HFFc6 (cell line): ENCODE measurements around the gene POU3F1. TPM values are rescaled to one million over a fixed set of nuclear protein-coding genes. Genes with fewer than 3 reads are reported as not detected.

Experiments
- DNase-seq: peaks from one replicate; pipeline ENCODE4 v3.0.0-alpha.2; 2018
- H3K27ac Mint-ChIP-seq: 2 replicates; pipeline ENCODE4 v1.8.0; 2020; ENCODE audit warnings: mild to moderate bottlenecking, mixed read lengths
- H3K27me3 Mint-ChIP-seq: 2 replicates; pipeline ENCODE4 v1.8.0; 2021; ENCODE audit warnings: mild to moderate bottlenecking, moderate library complexity, mixed read lengths; ENCODE audit not compliant: insufficient read depth
- H3K36me3 Mint-ChIP-seq: 2 replicates; pipeline ENCODE4 v1.8.0; 2021; ENCODE audit warnings: low read depth, mixed read lengths
- H3K4me1 Mint-ChIP-seq: 2 replicates; pipeline ENCODE4 v1.8.0; 2020; ENCODE audit warnings: low read depth, mixed read lengths
- H3K4me3 Mint-ChIP-seq: 2 replicates; pipeline ENCODE4 v1.8.0; 2020; ENCODE audit warnings: mild to moderate bottlenecking, moderate library complexity, mixed read lengths
- H3K9me3 Mint-ChIP-seq: 2 replicates; pipeline ENCODE4 v1.8.0; 2020; ENCODE audit warnings: mild to moderate bottlenecking, mixed read lengths
- total RNA-seq, 6 experiments: library from RNA; stranded (reverse); fragmentation: NEBNext Ultra II Directional; extraction: Animal tissue kit (Norgen Biotek cat#: 25700); gene quantifications; 2 replicates in 1 of 6; 3 replicates in 5 of 6; pipeline ENCODE4 v1.2.3, GENCODE V29; 2021
- TF ChIP-seq, protein P1 (sequence below): fragments of 200-600 bp; sonication (generic); IDR thresholded peaks from 2 replicates; pipeline ENCODE4 v1.5.0; 2021; ENCODE audit warnings: antibody characterized with exemption, mild to moderate bottlenecking

Gene POU3F1
- total RNA-seq, 6 experiments from 2014 or later: 0.11 TPM; not detected in 5

DNA sequence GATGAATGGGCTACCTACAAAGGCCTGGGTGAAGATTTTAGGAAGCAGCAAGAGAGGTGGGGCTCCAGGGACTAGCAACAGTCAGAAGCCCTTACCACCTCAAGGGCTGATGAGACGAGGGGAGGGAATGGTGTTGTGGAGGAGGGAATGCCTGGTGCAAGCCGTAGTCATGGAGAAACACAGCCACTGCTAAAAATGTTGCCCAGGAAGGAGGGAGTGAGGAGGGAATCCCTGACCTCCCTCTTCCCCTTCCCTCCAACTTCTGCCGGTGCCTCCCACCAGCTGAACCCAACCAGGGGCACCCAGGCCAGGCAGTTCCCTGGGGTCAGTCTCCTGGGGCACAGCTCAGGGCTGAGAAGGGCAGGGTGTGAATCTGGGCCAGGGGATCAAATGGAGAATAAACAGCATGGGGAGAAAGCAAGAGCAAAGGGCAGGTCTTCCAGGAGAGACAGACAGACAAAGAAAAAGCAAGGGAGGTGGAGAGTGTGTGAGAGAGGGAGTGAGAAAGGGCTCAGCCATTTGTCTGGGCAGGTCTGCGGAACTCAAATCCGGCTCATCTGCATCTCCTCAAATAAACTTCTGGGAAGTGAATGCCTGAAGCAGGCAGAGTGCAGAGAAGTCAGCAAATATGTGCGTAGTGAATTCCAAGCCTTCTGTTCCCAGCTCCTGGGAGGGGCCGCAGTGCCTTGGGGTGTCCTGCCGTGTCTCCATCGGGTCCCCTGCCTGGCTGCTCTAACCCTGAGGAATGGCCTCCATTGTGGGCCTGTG is 27.1 kb upstream of the POU3F1 start:
- peaks cover 31% of the 10 kb centered on the region for H3K27me3 Mint-ChIP-seq

GRCh38 chr1:38072858-38073257 is 26.3 kb upstream of the POU3F1 start:
- H3K27me3 Mint-ChIP-seq: peaks cover 31% of the 10 kb centered on the region
- H3K9me3 Mint-ChIP-seq: no peaks in the 10 kb centered on the region
- no peaks in the 10 kb centered on the region for H3K36me3 Mint-ChIP-seq
- DNase-seq: no peak
- TF ChIP-seq, protein P1, sequence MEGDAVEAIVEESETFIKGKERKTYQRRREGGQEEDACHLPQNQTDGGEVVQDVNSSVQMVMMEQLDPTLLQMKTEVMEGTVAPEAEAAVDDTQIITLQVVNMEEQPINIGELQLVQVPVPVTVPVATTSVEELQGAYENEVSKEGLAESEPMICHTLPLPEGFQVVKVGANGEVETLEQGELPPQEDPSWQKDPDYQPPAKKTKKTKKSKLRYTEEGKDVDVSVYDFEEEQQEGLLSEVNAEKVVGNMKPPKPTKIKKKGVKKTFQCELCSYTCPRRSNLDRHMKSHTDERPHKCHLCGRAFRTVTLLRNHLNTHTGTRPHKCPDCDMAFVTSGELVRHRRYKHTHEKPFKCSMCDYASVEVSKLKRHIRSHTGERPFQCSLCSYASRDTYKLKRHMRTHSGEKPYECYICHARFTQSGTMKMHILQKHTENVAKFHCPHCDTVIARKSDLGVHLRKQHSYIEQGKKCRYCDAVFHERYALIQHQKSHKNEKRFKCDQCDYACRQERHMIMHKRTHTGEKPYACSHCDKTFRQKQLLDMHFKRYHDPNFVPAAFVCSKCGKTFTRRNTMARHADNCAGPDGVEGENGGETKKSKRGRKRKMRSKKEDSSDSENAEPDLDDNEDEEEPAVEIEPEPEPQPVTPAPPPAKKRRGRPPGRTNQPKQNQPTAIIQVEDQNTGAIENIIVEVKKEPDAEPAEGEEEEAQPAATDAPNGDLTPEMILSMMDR: no peak
- H3K27ac Mint-ChIP-seq: no peak overlapping the region
- H3K4me1 Mint-ChIP-seq: no peaks in the 10 kb centered on the region
- no peak overlapping the region for H3K4me3 Mint-ChIP-seq

More for the DNA sequence above, 27.1 kb upstream of the POU3F1 start:
- Mint-ChIP-seq H3K4me1 (no peaks in the 10 kb centered on the region), H3K4me3 (no peak overlapping the region), H3K9me3 (no peaks in the 10 kb centered on the region), H3K36me3 (no peaks in the 10 kb centered on the region), H3K27ac (no peak overlapping the region)
- TF ChIP-seq, protein P1: no peak
- no peak for DNase-seq

- no peaks in the 10 kb centered on the region for H3K9me3 Mint-ChIP-seq
- H3K27ac Mint-ChIP-seq: no peak overlapping the region
- H3K4me3 Mint-ChIP-seq: no peak overlapping the region
- DNase-seq: peak; percentile 56
- no peaks in the 10 kb centered on the region for H3K36me3 Mint-ChIP-seq
- H3K27me3 Mint-ChIP-seq: peaks cover 36% of the 10 kb centered on the region
- TF ChIP-seq, protein P1: peak; percentile 70; the same call in 1 of the 2 replicates
- no peaks in the 10 kb centered on the region for H3K4me1 Mint-ChIP-seq
Observed at GRCh38 chr1:38071312-38072256, 25.0 kb upstream of the POU3F1 start.

DNA sequence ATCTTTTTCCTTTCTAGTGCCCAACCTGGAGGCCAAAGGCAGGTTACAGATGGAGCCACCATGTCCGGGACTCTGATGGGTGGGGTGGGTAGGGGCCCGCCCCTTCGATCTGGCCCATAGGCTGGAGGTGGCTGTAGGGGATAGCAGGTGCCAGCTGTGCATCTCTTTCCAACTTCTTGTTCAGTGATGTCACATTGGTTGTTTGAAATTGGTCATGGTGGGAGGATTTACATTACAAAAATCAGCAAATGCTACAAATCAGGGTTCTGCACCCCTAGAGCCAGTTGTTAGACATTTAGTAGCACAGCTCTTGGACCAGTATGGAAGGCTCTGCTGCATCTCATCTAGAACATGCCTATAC is 22.4 kb upstream of the POU3F1 start:
- peaks cover 28% of the 10 kb centered on the region for H3K27me3 Mint-ChIP-seq
- no peaks in the 10 kb centered on the region for H3K36me3 Mint-ChIP-seq
- H3K4me1 Mint-ChIP-seq: peaks cover 7% of the 10 kb centered on the region

GRCh38 chr1:38068220-38068979 is 21.8 kb upstream of the POU3F1 start:
- Mint-ChIP-seq H3K4me3 (no peak overlapping the region), H3K27ac (no peak overlapping the region), H3K36me3 (no peaks in the 10 kb centered on the region), H3K9me3 (no peaks in the 10 kb centered on the region), H3K27me3 (peaks cover 27% of the 10 kb centered on the region), H3K4me1 (peaks cover 11% of the 10 kb centered on the region)
- no peak for DNase-seq
- TF ChIP-seq, protein P1: no peak

More for the DNA sequence above, 22.4 kb upstream of the POU3F1 start:
- TF ChIP-seq, protein P1: no peak
- H3K4me3 Mint-ChIP-seq: no peak overlapping the region
- H3K27ac Mint-ChIP-seq: no peak overlapping the region
- no peaks in the 10 kb centered on the region for H3K9me3 Mint-ChIP-seq
- no peak for DNase-seq
